Pulmonary artery endothelial cell (primary cell): Measurements from ENCODE around the gene NT5C. TPM values are rescaled to one million over a fixed set of nuclear protein-coding genes. Genes with fewer than 3 reads are reported as not detected.

Experiments
- DNase-seq: peaks from one replicate; pipeline ENCODE4 v3.0.0-alpha.2; 2011; ENCODE audit warnings: low read depth, low spot score
- total RNA-seq: library from RNA; depleted of rRNA; stranded (reverse); fragments of >200 nt; gene quantifications from 2 replicates; pipeline ENCODE4 v1.2.3, GENCODE V29; 2014

Gene NT5C
- total RNA-seq, 1 donor from 2014 or later = 9.5 TPM

GRCh38 chr17:75093548-75094158 lies 37.9 kb downstream of the NT5C start:
- DNase-seq = no peak

DNA sequence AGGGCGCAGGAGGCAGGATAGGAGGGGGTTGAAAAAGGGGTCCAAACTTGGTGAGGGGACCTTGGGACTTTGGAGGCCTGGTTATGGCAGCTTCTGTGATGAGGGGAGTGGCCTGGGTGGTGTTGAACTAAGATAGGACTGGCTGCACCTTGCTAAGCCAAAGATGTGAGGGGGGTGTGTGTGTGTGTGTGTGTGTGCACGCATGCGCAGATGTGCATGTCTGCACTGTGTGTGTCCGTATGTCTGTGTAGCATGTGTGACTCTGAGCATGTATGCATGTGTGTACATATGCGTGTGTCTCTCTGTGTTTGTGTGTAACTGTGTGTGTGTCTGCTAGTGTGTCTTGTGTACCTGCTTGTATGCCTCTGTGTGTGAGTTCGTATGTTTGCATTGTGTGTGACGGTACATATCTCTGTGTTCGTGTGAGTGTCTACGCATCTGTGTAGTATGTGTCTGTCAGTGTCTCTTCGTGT lies 39.7 kb downstream of the NT5C start:
- no peak for DNase-seq

GRCh38 chr17:75090871-75091854 lies 40.4 kb downstream of the NT5C start:
- no peak for DNase-seq

- no peak for DNase-seq
Measured at GRCh38 chr17:75088465-75089417, 42.8 kb downstream of the NT5C start.

- no peak for DNase-seq
Measured at GRCh38 chr17:75087558-75088453, 43.7 kb downstream of the NT5C start, which contains the start of gene SLC16A5. Gene SLC16A5, plus strand, starts transcription at chr17:75087954. Its CDS starts 5,683 bp downstream, at chr17:75093637.

DNA sequence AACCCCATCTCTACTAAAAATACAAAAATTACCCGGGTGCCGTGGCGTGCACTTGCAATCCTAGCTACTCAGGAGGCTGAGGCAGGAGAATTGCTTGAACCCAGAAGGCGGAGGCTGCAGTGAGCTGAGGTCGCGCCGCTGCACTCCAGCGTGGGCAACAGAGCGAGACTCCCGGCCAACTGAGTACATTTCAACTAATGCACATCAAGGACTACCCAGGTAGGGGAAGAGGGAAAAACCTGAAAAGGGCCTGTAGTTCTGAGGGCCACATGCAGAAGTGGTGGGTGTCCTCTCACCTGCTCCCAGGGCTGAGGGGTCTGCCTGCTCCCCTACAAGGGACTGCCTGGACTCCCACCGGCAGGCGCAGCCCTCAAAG lies 44.4 kb downstream of the NT5C start:
- no peak for DNase-seq

DNA sequence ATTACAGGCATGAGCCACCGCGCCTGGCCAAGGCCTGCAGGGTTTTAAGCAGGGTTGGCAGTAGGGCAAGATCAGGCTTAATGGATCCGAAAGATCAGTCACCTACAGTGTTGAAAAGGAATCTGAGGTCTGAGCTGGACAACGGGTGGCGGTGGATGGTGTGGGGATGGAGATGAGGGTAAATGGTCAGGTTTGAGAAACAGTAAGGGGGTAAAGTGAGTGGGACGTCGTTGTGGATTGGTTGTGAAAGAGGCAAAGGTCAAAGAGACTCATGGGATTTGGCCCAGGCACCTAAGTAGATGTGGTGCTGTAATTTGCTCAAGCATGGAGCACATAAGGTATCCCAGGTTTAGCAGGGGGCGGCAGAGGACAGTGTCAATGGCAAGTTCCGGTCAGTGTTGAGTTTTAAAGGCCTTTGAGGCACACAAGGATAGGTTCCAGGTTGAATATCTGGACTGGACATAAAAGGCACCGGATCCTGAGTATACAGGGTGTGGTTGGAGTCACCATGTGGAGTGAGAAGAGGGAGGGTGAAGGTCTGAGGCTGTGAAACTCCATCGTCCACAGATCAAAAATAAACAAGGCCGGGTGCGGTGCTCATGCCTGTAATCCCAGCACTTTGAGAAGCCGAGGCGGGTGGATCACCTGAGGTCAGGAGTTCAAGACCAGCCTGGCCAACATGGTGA lies 44.9 kb downstream of the NT5C start:
- no peak for DNase-seq

GRCh38 chr17:75084039-75084660 lies 47.4 kb downstream of the NT5C start:
- DNase-seq = no peak

DNA sequence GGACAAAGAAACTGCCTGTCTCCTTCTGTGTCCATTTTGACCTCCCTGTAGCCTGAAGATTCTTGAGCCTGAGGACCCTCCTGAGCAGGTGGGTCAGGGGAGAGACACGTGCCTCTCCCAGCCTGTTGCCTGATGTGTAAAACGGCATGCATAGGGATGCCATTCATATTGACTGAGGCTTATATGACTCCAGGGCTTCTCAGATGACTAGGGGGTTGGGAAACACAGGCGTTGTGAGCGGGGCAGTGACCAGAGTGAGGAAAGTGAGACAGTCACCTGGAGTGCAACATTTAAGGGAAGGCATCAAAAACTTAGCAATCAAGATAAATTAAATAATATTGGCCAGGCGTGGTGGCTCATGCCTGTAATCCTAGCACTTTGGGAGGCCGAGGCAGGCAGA lies 48.9 kb downstream of the NT5C start:
- DNase-seq = no peak

DNA sequence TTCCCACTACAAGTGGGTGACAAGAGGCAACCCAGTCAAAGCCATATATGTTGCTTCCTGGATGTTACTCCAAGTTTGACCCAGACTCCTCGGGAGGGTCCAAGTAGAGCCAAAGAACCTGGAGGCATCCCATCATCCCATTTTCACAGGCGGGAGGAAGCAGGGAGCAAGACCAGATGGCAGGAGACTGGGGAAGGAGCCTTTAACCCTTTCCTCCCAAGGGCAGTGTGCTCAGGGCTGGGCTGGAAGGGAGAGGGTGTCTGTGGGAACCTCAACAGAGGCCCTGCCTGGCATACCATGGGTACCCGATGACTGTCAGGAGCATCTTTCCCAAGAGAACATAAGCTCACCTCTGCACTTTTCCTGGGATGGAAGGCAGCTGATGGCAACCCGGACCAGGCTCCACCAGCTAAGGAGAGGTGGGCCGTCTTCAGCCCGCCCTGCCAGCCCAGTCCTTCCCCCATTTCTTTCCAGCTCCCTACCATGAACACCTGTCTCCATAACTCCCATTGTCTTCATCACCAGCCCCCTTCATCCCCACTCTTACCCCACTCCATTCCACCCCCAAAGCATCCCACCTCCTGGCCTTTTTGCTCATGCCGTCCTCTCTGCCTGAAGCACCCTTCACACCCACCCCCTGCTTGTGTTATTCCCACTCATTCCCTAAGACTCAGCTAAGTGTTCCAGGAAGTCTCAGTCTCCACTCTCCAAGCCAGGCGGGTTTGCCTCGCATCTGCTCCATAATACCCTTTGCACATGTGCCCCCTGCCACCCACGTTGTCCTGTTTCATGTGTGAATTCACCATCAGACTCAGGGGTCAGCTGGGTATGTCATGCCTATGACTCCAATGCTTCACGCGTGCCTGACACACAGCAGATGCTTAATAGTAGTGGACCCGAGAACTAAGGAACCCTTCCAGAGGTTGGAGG lies 49.7 kb downstream of the NT5C start:
- DNase-seq = no peak

Other genes with a start within 250 kb of the NT5C start
- not detected in 2 replicates for gene FADS6, start 238.1 kb downstream of the NT5C start, total RNA-seq
- not detected in 2 replicates for gene USH1G, start 208.5 kb downstream of the NT5C start, total RNA-seq
- not detected in 2 replicates for gene OTOP2, start 207.5 kb downstream of the NT5C start, total RNA-seq
- not detected in 2 replicates for gene OTOP3, start 195.8 kb downstream of the NT5C start, total RNA-seq
- 8.7 and 12.2 TPM in 2 replicates for gene HID1, start 159.0 kb downstream of the NT5C start, total RNA-seq
- gene CDR2L, start 144.1 kb downstream of the NT5C start, total RNA-seq = 13.4 and 15.7 TPM in 2 replicates
- gene MRPL58, start 119.1 kb downstream of the NT5C start, total RNA-seq = 32.8 and 43.4 TPM in 2 replicates
- gene ATP5PD, start 84.8 kb downstream of the NT5C start, total RNA-seq = 173 and 218 TPM in 2 replicates
- 14.4 and 17.5 TPM in 2 replicates for gene KCTD2, start 84.5 kb downstream of the NT5C start, total RNA-seq
- gene SLC16A5, start 43.8 kb downstream of the NT5C start, total RNA-seq = 5.0 and 7.1 TPM in 2 replicates
- 2.4 and 4.1 TPM in 2 replicates for gene ARMC7, start 21.8 kb downstream of the NT5C start, total RNA-seq
- 207 and 256 TPM in 2 replicates for gene JPT1, start 22.8 kb upstream of the NT5C start, total RNA-seq
- gene SUMO2, start 51.2 kb upstream of the NT5C start, total RNA-seq = 140 and 143 TPM in 2 replicates
- 53.2 and 61.7 TPM in 2 replicates for gene NUP85, start 73.9 kb upstream of the NT5C start, total RNA-seq
- gene GGA3, start 129.9 kb upstream of the NT5C start, total RNA-seq = 10.9 and 16.0 TPM in 2 replicates
- gene MRPS7, start 130.1 kb upstream of the NT5C start, total RNA-seq = 73.6 and 75.8 TPM in 2 replicates
- 8.0 and 14.5 TPM in 2 replicates for gene MIF4GD, start 139.5 kb upstream of the NT5C start, total RNA-seq
- gene SLC25A19, start 157.7 kb upstream of the NT5C start, total RNA-seq = 13.1 and 21.4 TPM in 2 replicates